HG03457 (cell line): ENCODE measurements around the gene PKMYT1.
A peak's percentile ranks its signal among the peaks of the same experiment; 100 is the strongest.

Experiments
- ATAC-seq: cut with Tn5 transposase; IDR thresholded peaks from one replicate; pipeline ENCODE4 v1.9.1; 2021; ENCODE audit warnings: moderate number of reproducible peaks; ENCODE audit not compliant: unreplicated experiment

Gene PKMYT1

DNA sequence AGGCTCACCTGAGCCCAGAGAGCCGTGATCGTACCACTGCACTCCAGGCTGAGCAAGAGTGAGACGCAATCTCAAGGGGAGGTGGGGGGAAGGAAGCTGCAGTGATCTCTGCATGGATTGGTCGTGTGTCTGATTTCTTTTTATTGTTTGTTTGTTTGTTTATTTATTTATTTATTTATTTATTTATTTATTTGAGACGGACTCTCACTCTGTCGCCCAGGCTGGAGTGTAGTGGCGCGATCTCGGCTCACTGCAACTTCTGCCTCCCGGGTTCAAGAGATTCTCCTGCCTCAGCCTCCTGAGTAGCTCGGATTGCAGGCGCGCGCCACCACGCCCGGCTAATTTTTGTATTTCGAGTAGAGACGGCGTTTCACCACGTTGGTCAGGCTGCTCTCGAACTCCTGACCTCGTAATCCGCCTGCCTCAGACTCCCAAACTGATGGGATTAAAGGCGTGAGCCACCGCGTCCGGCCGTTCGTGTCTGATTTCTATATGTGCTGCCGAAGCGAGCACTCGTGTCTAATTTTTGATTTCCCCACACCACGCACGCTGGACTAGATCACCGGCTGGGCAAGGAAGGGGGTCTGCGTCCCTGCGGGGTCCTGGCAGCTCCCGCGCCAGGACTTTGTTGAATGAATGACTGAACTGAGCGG, 39.5 kb upstream of the PKMYT1 start:
- no peak for ATAC-seq

GRCh38 chr16:3017794-3018506, 37.7 kb upstream of the PKMYT1 start, which contains the start of gene CLDN6:
TSS of gene CLDN6 (minus strand) at chr16:3018183. CDS start at chr16:3016021, 2,162 bp downstream.
- no peak for ATAC-seq

GRCh38 chr16:3017344-3017743, 37.1 kb upstream of the PKMYT1 start:
- ATAC-seq: no peak

GRCh38 chr16:3015865-3016521, 35.7 kb upstream of the PKMYT1 start:
- ATAC-seq: no peak

GRCh38 chr16:3014971-3015370, 34.7 kb upstream of the PKMYT1 start:
- ATAC-seq: no peak

GRCh38 chr16:3013998-3014690, 33.9 kb upstream of the PKMYT1 start:
- ATAC-seq: no peak

DNA sequence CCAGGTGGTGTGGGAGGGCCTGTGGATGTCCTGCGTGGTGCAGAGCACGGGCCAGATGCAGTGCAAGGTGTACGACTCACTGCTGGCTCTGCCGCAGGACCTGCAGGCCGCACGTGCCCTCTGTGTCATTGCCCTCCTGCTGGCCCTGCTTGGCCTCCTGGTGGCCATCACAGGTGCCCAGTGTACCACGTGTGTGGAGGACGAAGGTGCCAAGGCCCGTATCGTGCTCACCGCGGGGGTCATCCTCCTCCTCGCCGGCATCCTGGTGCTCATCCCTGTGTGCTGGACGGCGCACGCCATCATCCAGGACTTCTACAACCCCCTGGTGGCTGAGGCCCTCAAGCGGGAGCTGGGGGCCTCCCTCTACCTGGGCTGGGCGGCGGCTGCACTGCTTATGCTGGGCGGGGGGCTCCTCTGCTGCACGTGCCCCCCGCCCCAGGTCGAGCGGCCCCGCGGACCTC, 33.3 kb upstream of the PKMYT1 start:
- ATAC-seq: no peak

DNA sequence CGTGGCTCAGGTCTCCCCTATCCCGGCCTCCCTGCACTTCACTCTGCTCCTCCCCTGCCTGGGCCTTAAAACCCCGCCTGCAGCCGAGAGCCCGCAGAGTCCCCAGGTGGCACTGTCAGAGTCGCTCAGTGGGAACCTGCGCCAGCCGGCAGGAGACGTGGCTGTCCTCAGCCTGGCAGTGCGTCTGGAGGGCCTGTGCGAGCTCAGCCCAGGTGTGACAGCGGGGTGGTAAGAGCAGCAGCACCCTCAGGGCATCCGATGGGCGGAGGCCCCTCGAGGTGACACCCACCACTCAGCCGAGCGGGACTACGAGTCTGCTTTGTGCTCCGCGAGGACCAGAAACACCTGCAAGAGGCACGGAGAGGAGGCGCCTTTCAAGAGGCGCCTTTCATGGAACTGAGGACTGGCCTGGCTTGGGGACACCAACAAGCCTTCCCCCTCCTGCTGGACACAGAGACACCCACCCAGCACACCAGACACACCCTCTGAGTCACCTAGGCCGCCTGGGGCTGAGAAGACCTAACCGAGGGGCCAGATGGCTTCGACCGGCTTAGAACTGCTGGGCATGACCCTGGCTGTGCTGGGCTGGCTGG, 32.7 kb upstream of the PKMYT1 start, which contains the start of gene CLDN9:
CLDN9 (plus strand) TSS at position 96 of the 593 bp plus-strand sequence; CDS start at position 536, 440 bp downstream.
- no peak for ATAC-seq

DNA sequence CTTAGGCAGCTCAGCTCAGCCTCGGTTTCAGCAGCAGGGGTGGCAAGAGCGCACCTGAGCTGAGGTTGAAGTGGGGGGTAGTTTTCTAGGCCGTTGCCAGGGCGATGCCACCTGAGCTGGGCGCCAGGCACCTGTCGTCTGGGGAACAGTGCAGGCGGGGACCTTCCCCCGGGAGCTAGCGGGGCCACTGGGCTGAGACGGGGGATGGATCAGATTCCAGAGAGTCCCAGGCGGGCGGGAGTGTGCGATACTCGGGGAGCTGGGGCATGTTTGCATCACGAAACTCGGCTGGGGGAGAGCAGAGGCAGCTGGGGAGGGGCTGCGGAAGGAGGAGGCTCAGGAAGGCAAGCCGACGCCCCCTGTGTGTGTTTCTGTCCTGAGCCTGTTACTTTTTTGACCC, 32.0 kb upstream of the PKMYT1 start:
- no peak for ATAC-seq

GRCh38 chr16:3010510-3010909, 30.3 kb upstream of the PKMYT1 start:
- ATAC-seq: no peak

DNA sequence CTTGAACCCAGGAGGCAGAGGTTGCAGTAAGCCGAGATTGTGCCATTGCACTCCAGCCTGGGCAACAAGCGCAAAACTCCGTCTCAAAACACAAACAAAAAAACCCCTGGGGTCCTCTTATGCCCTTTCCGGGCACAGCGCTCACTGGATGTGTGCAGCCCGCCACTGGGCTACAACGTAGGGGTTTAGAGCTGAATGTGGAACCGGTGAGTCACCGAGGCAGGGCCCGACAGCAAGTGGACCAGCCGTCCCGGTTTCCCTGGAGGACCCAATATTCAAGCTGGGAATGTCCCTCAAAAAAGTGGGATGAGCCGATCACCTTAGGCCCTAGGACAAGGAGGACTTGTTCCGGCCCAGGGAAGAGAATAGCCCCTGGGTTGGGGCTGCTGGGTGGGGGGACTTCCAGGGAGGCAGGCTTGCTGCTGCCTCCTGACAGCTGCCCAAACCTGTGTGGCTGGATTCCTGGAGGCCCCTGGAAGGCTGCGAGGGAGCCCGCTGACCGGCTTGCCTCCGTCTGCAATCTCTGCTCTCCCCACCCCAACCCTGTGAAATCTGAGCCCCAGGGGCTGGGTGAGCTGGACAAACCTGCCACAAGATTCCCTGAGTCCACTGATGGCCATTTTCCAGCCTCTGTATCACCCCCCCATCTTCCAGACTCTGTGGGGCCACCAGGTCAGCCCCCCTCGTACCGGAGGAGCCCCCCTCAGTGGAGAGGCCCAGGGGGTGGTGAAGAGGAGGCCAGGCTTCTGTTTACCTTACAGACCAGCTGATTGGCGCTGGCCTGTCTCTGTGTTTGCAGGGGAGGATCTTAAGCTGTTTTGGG, 29.5 kb upstream of the PKMYT1 start:
- no peak for ATAC-seq

DNA sequence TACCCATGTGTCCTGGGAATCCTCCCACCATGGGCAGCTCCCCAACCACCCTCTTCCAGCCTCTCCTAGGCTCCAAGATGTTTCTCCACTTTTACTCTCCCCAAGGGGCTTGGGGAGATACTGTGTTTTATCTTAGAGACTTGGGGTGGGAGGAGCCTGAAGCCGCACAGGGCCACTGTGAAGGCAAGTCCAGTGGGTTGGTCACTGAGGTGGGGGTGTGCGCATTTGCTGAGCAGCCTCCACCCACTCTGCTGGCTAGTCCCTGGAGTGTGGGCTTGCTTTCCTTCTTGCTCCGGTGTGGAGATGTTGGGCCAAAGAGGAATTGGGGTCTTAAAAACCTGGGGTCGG, 28.4 kb upstream of the PKMYT1 start:
- no peak for ATAC-seq

- no peak for ATAC-seq
These were observed 27.9 kb upstream of the PKMYT1 start for GRCh38 chr16:3007957-3008689.

DNA sequence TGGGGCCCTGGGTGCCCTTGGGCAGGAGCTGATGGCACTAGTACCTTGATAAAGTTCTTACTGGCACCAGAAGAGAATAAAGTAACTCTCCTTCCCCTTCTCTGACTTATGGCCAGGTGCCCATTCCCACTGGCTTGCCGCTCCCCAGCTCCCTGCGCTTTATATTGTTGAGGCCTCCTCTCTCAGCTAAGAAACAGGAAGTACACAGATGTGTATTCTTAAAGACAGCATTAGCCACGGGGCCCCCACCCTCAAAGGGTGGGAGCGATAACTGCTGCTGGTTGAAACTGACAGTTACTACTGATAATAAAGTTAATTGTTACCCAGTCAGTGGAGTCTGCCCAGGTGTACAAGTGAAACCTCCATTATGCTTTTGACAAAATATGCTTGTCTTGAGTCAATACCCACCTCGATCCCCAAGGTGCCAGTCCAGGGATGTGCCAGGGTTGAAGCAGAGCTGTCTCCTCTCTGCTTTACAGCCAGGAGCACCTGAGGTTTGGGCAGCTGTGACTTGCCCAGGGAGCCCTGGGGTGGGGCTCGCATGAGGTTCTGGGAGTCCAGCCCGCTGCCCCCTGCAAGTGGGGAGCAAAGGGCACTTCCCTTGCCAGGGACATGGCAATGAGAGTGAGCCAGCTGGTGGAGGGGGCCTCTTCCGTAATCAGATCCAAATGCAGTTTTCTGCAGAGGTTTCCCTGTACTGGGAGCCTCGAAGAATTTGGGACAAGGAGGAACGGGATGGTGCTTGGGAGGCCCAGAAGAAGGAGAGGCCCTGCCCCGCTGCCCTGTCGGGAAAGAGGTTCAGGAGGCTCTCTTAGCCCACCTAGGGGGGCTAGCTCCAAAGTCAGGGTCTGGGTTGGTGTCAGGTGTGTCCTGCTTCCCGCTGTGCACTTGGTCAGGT, 27.1 kb upstream of the PKMYT1 start:
- no peak for ATAC-seq

DNA sequence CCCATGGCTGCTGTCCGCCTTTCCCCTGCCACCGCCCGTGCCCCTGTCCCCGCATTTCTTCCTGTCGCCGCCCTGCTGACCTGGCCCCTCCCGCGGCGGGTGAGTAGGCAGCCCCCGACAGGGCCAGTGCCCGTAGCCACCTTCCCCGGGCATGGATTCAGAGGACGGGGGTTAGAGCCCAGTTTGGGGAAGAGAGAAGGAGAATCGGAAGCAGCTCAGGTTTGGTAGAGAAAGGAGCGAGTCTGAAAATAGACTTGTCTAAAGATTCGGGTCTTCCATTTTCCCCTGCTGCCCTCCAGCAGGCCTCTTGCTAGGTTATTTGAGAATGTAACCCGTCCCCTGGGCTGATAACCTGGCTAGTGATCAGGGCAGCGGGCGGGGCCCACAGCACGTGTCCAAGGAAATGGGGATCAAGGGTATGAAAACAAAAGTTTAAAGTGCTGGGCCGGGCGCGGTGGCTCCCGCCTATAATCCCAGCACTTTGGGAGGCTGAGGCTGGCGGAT, 24.6 kb upstream of the PKMYT1 start:
- no peak for ATAC-seq

DNA sequence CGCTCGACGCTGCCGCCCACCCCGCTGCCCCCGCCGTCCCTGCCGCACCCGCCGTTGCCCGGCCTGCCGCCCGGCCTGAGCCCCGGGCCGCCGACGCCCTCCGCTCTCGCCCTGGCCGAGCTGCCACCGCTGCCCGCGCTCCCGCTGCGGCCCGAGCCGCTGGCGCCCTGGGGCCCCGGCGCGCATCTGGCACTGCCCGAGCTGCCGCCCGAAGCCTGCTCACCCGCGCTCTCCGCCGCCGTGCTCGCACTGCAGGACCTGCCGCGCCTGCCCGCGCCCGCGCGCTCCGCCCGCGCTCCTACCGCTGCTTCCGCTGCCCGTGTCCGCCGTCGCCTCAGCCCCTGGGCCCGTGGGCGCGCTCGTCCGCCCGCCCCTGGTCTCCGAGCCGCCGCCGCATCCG, 24.1 kb upstream of the PKMYT1 start:
- no peak for ATAC-seq

DNA sequence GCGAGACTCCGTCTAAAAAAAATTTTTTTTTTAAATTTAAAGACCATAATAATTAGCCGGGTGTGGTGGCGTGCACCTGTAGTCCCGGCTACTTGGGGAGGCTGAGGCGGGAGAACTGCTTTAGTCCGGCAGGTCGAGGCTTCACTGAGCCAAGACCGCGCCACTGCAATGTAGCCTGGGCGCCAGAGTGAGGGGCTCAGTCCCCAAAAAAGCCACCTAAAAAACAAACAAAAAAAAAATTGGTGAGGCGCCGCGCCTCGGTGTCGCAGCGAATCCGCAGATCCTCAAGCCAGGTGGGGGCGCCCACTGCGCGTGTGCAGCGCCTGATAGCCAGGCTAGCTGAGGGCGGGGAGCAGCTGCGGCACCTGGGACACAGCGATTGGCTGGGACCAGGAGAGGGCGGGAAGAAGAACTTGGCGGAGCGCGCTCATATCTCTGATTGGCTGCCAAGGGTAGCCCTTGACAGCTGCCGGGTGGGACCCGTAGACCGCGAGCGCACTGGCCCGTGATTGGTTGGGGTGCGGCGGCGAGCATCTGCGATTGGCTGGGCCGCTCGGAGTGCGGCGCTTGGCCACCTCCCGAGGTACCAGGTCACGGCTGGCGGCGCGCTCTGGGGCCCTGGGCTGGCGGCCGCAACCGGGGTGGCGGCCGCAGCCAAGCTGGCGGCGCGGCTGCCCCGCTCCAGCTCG, 23.5 kb upstream of the PKMYT1 start:
- ATAC-seq: peak; percentile 83

GRCh38 chr16:3001316-3001715, 21.1 kb upstream of the PKMYT1 start:
- no peak for ATAC-seq
